GM12878 (cell line): ENCODE data around the gene SPI1. TPM values are rescaled to one million over a fixed set of nuclear protein-coding genes. Genes with fewer than 3 reads are reported as not detected.

Experiments used
- ATAC-seq: fragments of 200-7000 bp; cut with Tn5 transposase; 3 replicates; pipeline ENCODE4 v1.9.1; 2020; ENCODE audit warnings: mild to moderate bottlenecking, moderate library complexity
- BruUV-seq: library from RNA; stranded (reverse); fragments of 400-500 nt; replicated peaks from 2 replicates; lab custom pipeline; 2021; lab: Mats Ljungman, UMichigan
- CTCF ChIA-PET: fragments of 300-600 bp; sonication (Branson Sonifier 250); formaldehyde crosslinking; extraction: SDS; loops from one replicate; lab custom pipeline; 2021; ENCODE audit warnings: inconsistent platforms; lab: Yijun Ruan, JAX
- POLR2A ChIA-PET: fragments of 350-600 bp; formaldehyde crosslinking; extraction: SDS; loops from one replicate; lab custom pipeline; 2021; ENCODE audit warnings: inconsistent platforms; lab: Charles Lee
- RAD21 ChIA-PET: fragments of 300-600 bp; sonication (Branson Sonifier 250); formaldehyde crosslinking; loops from one replicate; lab custom pipeline; 2023; ENCODE audit warnings: antibody characterized with exemption; ENCODE audit not compliant: unreplicated experiment; lab: Charles Lee
- SMC1A ChIA-PET: fragments of 300-600 bp; sonication (Branson Sonifier 250); formaldehyde crosslinking; loops from one replicate; lab custom pipeline; 2023; ENCODE audit not compliant: unreplicated experiment, uncharacterized antibody; lab: Charles Lee
- DNase-seq: peaks from one replicate; pipeline ENCODE4 v3.0.0-alpha.2; 2011; ENCODE audit warnings: low read depth, low spot score
- FAIRE-seq: peaks from 3 replicates; lab custom pipeline; 2011; peaks lifted over from hg19 to GRCh38; lab: Jason Lieb, UNC
- H2AFZ ChIP-seq: 2 replicates; pipeline ENCODE4 v1.6.0; 2011; ENCODE audit warnings: low read depth, low read length, control low read depth; ENCODE audit not compliant: control insufficient read depth
- H3K27ac ChIP-seq: 2 replicates; pipeline ENCODE4 v1.5.1; 2011; ENCODE audit warnings: control low read depth; ENCODE audit not compliant: control insufficient read depth, insufficient read depth
- H3K27me3 ChIP-seq, 2 experiments: replicated peaks in 1 of 2; 2 replicates each; pipeline versions ENCODE4 v1.6.0 to v1.6.1; 2011; ENCODE audit warnings: low read length in 1 of 2; ENCODE audit not compliant: control insufficient read depth in 2 of 2, insufficient read depth in 2 of 2
- H3K36me3 ChIP-seq, 2 experiments: 2 replicates each; pipeline ENCODE4 v1.5.1; 2011; ENCODE audit warnings: low read length in 1 of 2; ENCODE audit not compliant: control insufficient read depth in 2 of 2, insufficient read depth in 2 of 2
- H3K4me1 ChIP-seq: 2 replicates; pipeline ENCODE4 v1.6.1; 2011; ENCODE audit warnings: mild to moderate bottlenecking, low read length, moderate library complexity, mixed read lengths; ENCODE audit not compliant: control insufficient read depth, insufficient read depth
- H3K4me2 ChIP-seq: 2 replicates; pipeline ENCODE4 v1.6.0; 2011; ENCODE audit warnings: control low read depth; ENCODE audit not compliant: control insufficient read depth, insufficient read depth
- H3K4me3 ChIP-seq: fragments of 200-600 bp; sonication (generic); 2 replicates; pipeline ENCODE4 v1.5.1; 2016
- H3K79me2 ChIP-seq: 2 replicates; pipeline ENCODE4 v1.6.0; 2011; ENCODE audit warnings: low read length; ENCODE audit not compliant: control insufficient read depth, insufficient read depth
- H3K9ac ChIP-seq: 2 replicates; pipeline ENCODE4 v1.8.0; 2011; ENCODE audit warnings: low read length, control low read depth, mixed read lengths; ENCODE audit not compliant: control insufficient read depth, insufficient read depth
- H3K9me3 ChIP-seq: replicated peaks from 3 replicates; pipeline ENCODE4 v1.5.1; 2011; ENCODE audit warnings: mild to moderate bottlenecking, low read length; ENCODE audit not compliant: control insufficient read depth, insufficient read depth
- H4K20me1 ChIP-seq: 2 replicates; pipeline ENCODE4 v1.6.0; 2011; ENCODE audit not compliant: control insufficient read depth, insufficient read depth
- BACH1 ChIP-seq: fragments of 450-650 bp; IDR thresholded peaks from 2 replicates; pipeline ENCODE4 v1.6.1; 2017; ENCODE audit warnings: mild to moderate bottlenecking, borderline replicate concordance
- CEBPB ChIP-seq, 2 experiments: fragments of 150-350 bp in 1 of 2; IDR thresholded peaks; 2 replicates each; pipeline ENCODE4 v1.6.1; 2012 to 2014; ENCODE audit warnings: low read depth in 2 of 2, low read length in 2 of 2, borderline replicate concordance in 1 of 2, inconsistent platforms in 1 of 2
- EGR1 ChIP-seq, 2 experiments: IDR thresholded peaks; 1 replicate in 1 of 2; 2 replicates in 1 of 2; pipeline ENCODE4 v1.6.1; 2011 to 2012; ENCODE audit warnings: low read depth in 2 of 2, low read length in 2 of 2, borderline replicate concordance in 1 of 2, mild to moderate bottlenecking in 1 of 2, moderate library complexity in 1 of 2
- ETV6 ChIP-seq, 2 experiments: fragments of 450-650 bp in 1 of 2; IDR thresholded peaks in 1 of 2; conservative IDR thresholded peaks in 1 of 2; 2 replicates each; pipeline ENCODE4 v1.6.1; 2014; ENCODE audit warnings: antibody characterized with exemption in 1 of 2, borderline replicate concordance in 1 of 2, low read depth in 1 of 2, mild to moderate bottlenecking in 1 of 2, moderate library complexity in 1 of 2
- EZH2 ChIP-seq: IDR thresholded peaks from 2 replicates; pipeline ENCODE4 v1.6.1; 2012; ENCODE audit warnings: low read depth, mild to moderate bottlenecking, control low read depth, inconsistent platforms, low read length, borderline replicate concordance; ENCODE audit not compliant: control insufficient read depth
- IRF4 ChIP-seq: IDR thresholded peaks from 2 replicates; pipeline ENCODE4 v1.6.1; 2011; ENCODE audit warnings: low read depth, low read length
- KDM1A ChIP-seq: fragments of 200-600 bp; sonication (generic); IDR thresholded peaks from 2 replicates; pipeline ENCODE4 v1.6.1; 2016; ENCODE audit warnings: borderline replicate concordance
- NFYA ChIP-seq: IDR thresholded peaks from 2 replicates; pipeline ENCODE4 v1.6.1; 2011; ENCODE audit warnings: low read depth, mild to moderate bottlenecking, low read length, improper control_type of control experiment, borderline replicate concordance
- NRF1 ChIP-seq: conservative IDR thresholded peaks from 2 replicates; pipeline ENCODE4 v1.6.1; 2011; ENCODE audit warnings: mild to moderate bottlenecking, low read depth, low read length, improper control_type of control experiment
- SMC3 ChIP-seq: IDR thresholded peaks from 2 replicates; pipeline ENCODE4 v1.6.1; 2011; ENCODE audit warnings: low read length, improper control_type of control experiment, borderline replicate concordance
- YY1 ChIP-seq: IDR thresholded peaks from 2 replicates; pipeline ENCODE4 v1.6.1; 2011; ENCODE audit warnings: low read depth, mild to moderate bottlenecking, low read length
- WGBS: methylation state at CpG from one replicate; pipeline ENCODE4 v1.1.6; 2016; ENCODE audit warnings: low lambda C conversion rate; ENCODE audit not compliant: insufficient replicate concordance, insufficient coverage; ENCODE audit errors: missing lambda C conversion rate; 5-methylcytosine and 5-hydroxymethylcytosine counted together
- in situ Hi-C: fragments of 300-500 bp; cut with MboI; formaldehyde crosslinking; loops from 9 replicates; pipeline ENCODE4 v1.14.3; 2018; ENCODE audit warnings: mixed read lengths
- intact Hi-C: fragments of 100-400 bp; cut with micrococcal nuclease; formaldehyde crosslinking; loops from one replicate; pipeline ENCODE4 v1.14.2; 2022; ENCODE audit not compliant: unreplicated experiment
- polyA plus RNA-seq, 11 experiments: library from polyadenylated mRNA; depleted of rRNA in 4 of 11; unstranded in 6 of 11; stranded (reverse) in 5 of 11; fragments of >200 nt; fragmentation: Nextera tagmentation in 4 of 11; fragmentation: Illumina TruSeq in 1 of 11; extraction: Ambion mirVana in 4 of 11; extraction: Trizol in 1 of 11; gene quantifications; 1 replicate in 1 of 11; 2 replicates in 10 of 11; pipeline versions ENCODE4 v1.2.1 to v1.2.3, GENCODE V29; 2011 to 2016; ENCODE audit warnings: inconsistent platforms in 2 of 11, missing spikeins in 2 of 11, low read depth in 1 of 11
- total RNA-seq, 4 experiments: library from RNA; depleted of rRNA in 3 of 4; stranded (reverse); fragments of >200 nt in 3 of 4; fragmentation: Illumina TruSeq in 1 of 4; extraction: Trizol in 1 of 4; gene quantifications; 2 replicates each; pipeline versions ENCODE4 v1.2.1 to v1.2.3, GENCODE V29; 2013 to 2021
- TF ChIP-seq, protein P1 (sequence below): IDR thresholded peaks from 2 replicates; pipeline ENCODE4 v1.6.1; 2012; ENCODE audit warnings: low read length, inconsistent platforms
- TF ChIP-seq, protein P2 (sequence below), 3 experiments: IDR thresholded peaks in 2 of 3; conservative IDR thresholded peaks in 1 of 3; 2 replicates each; pipeline ENCODE4 v1.5.1; 2011; ENCODE audit warnings: low read depth in 3 of 3, low read length in 3 of 3, mild to moderate bottlenecking in 3 of 3, control low read depth in 2 of 3, moderate library complexity in 2 of 3, inconsistent platforms in 1 of 3, mixed read lengths in 1 of 3; ENCODE audit not compliant: control insufficient read depth in 2 of 3, insufficient read depth in 1 of 3; ENCODE audit errors: extremely low read depth in 1 of 3

SPI1 gene
- total and polyA plus RNA-seq, 10 of the 15 experiments (the other 5 are each of a cell fraction or from before 2014, with no cell fraction given) = 0.05 to 31.1 (median 9.7) TPM

DNA sequence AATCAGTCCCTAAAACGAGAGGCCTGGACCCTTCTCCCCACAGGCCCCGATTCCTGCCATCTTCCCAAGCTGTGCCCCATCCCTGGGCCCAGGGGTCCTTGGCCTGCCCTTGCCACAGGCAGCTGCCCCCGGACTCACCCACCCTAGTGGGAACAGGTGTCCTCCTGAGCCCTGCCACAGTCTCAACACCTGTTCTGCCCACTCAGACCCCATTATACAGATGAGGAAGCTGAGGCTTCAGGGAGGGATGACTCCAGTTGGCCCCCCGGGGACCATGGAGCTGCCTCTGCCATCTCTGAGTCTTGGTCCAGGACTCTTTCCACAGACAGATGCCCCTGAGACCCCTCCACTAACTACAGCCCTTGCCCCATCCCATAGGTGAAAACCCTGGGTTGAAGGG is 41.8 kb downstream of the SPI1 start:
- in situ Hi-C loops = no loop called here
- H3K27ac ChIP-seq = no peak overlapping the region
- intact Hi-C loops = no loop called here
- no peak for ATAC-seq
- no TSS peak for BruUV-seq
- H3K27me3 ChIP-seq = no peaks in the 10 kb centered on the region
- H3K36me3 ChIP-seq = no peaks in the 10 kb centered on the region
- POLR2A ChIA-PET = interaction anchor here (0.5 to 0.7 kb wide), 2 partner anchors 122 to 147 kb away, joined by 4 to 5 read pairs; partner anchors contain the start of gene DDB2
- H4K20me1 ChIP-seq = no peaks in the 10 kb centered on the region
- RAD21 ChIA-PET = no interaction called here
- SMC1A ChIA-PET = interaction anchor here (0.5 kb wide), 1 partner anchor 74 kb away, joined by 3 read pairs; no protein-coding TSS in a partner anchor
- H3K9me3 ChIP-seq = no peaks in the 10 kb centered on the region
- no peak for DNase-seq
- no peak overlapping the region for H2AFZ ChIP-seq
- H3K4me3 ChIP-seq = no peak overlapping the region
- WGBS = 24% methylated on average over 4 of the region's 4 CpGs
- H3K4me2 ChIP-seq = no peak overlapping the region
- no peak overlapping the region for H3K9ac ChIP-seq
- CTCF ChIA-PET = interaction anchor here (1.1 to 1.3 kb wide), 2 partner anchors 38 to 66 kb away, joined by 3 to 4 read pairs; no protein-coding TSS in a partner anchor
- TF ChIP-seq IRF4 (no peak), NFYA (no peak)
- TF ChIP-seq, all 136 proteins: peak for 0
- FAIRE-seq = no peak
- Histone ChIP-seq H3K79me2 (no peaks in the 10 kb centered on the region), H3K4me1 (no peaks in the 10 kb centered on the region)

DNA sequence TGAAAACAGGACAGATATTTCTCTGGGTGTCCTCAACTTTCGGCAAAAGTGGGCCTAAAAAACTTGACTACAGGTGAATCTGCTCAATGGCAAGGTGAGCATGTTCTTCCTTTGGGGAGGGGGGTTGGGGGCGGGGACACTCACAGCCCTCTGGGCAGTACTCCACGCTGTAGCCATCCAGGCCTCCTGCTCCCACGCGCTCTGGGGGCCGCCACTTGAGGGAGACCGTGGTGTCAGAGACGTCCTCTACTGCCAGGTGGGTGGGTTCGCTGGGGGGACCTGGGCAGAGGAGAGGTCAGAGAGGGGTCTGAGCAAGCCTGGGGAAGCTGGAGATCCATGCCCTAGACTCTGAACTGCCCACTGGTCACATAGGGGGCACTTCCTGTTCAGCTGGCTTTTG is 42.6 kb downstream of the SPI1 start:
- Histone ChIP-seq H3K4me1 (no peaks in the 10 kb centered on the region), H3K4me3 (no peak overlapping the region), H3K9me3 (no peaks in the 10 kb centered on the region), H3K27ac (no peak overlapping the region), H3K36me3 (peaks cover 0 to under 1% of the 10 kb centered on the region in 2 experiments; a peak in 1 of 4 replicates), H3K4me2 (no peak overlapping the region), H3K9ac (no peak overlapping the region), H2AFZ (no peak overlapping the region), H4K20me1 (no peaks in the 10 kb centered on the region), H3K79me2 (no peaks in the 10 kb centered on the region), H3K27me3 (no peaks in the 10 kb centered on the region)
- BruUV-seq = no TSS peak
- FAIRE-seq (no peak), DNase-seq (no peak), ATAC-seq (no peak)
- in situ Hi-C loops = no loop called here
- 82% methylated on average over 9 of the region's 9 CpGs for WGBS
- ChIA-PET SMC1A (no interaction called here), POLR2A (interaction anchor here (0.5 to 0.7 kb wide), 3 partner anchors 65 to 412 kb away, joined by 3 to 5 read pairs (median 4); no protein-coding TSS in a partner anchor), CTCF (interaction anchor here (0.6 to 1.3 kb wide), 2 partner anchors 38 to 152 kb away, joined by 4 read pairs; no protein-coding TSS in a partner anchor), RAD21 (no interaction called here)
- intact Hi-C loops = no loop called here
- TF ChIP-seq YY1 (no peak), BACH1 (no peak), NRF1 (no peak), SMC3 (no peak), CEBPB (IDR thresholded peaks at IDR 0.05; ENCODE audit: borderline replicate concordance in 1 of 2, low read depth in 2 of 2, low read length in 2 of 2) (no peak), EGR1 (IDR thresholded peaks at IDR 0.05; ENCODE audit: borderline replicate concordance in 1 of 2, low read depth in 2 of 2, low read length in 2 of 2) (no peak), KDM1A (no peak), EZH2 (no peak), ETV6 (conservative IDR thresholded peaks at IDR 0.05 in 1 of 2, IDR thresholded peaks at IDR 0.05 in 1 of 2; ENCODE audit: borderline replicate concordance in 1 of 2, low read depth in 1 of 2) (no peak)
- TF ChIP-seq, protein P1, sequence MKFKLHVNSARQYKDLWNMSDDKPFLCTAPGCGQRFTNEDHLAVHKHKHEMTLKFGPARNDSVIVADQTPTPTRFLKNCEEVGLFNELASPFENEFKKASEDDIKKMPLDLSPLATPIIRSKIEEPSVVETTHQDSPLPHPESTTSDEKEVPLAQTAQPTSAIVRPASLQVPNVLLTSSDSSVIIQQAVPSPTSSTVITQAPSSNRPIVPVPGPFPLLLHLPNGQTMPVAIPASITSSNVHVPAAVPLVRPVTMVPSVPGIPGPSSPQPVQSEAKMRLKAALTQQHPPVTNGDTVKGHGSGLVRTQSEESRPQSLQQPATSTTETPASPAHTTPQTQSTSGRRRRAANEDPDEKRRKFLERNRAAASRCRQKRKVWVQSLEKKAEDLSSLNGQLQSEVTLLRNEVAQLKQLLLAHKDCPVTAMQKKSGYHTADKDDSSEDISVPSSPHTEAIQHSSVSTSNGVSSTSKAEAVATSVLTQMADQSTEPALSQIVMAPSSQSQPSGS = no peak
- TF ChIP-seq, protein P2, sequence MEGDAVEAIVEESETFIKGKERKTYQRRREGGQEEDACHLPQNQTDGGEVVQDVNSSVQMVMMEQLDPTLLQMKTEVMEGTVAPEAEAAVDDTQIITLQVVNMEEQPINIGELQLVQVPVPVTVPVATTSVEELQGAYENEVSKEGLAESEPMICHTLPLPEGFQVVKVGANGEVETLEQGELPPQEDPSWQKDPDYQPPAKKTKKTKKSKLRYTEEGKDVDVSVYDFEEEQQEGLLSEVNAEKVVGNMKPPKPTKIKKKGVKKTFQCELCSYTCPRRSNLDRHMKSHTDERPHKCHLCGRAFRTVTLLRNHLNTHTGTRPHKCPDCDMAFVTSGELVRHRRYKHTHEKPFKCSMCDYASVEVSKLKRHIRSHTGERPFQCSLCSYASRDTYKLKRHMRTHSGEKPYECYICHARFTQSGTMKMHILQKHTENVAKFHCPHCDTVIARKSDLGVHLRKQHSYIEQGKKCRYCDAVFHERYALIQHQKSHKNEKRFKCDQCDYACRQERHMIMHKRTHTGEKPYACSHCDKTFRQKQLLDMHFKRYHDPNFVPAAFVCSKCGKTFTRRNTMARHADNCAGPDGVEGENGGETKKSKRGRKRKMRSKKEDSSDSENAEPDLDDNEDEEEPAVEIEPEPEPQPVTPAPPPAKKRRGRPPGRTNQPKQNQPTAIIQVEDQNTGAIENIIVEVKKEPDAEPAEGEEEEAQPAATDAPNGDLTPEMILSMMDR (IDR thresholded peaks at IDR 0.05 in 2 of 3, conservative IDR thresholded peaks at IDR 0.05 in 1 of 3; ENCODE audit: control insufficient read depth in 2 of 3, extremely low read depth in 1 of 3, insufficient read depth in 1 of 3, low read depth in 3 of 3, low read length in 3 of 3) = no peak
